Measurements from ENCODE around the gene LRRC63.

- TF ChIP-seq FOSL2 (IDR thresholded peaks at IDR 0.05; ENCODE audit: borderline replicate concordance, low read depth) (no peak), SMC3 (IDR thresholded peaks at IDR 0.05; ENCODE audit: low read depth, low read length) (no peak), EP300 (IDR thresholded peaks at IDR 0.05; ENCODE audit: borderline replicate concordance in 1 of 2, low read depth in 1 of 2, low read length in 1 of 2) (no peak), POLR2AphosphoS5 (IDR thresholded peaks at IDR 0.05; ENCODE audit: low read depth, low read length) (no peak), JUND (IDR thresholded peaks at IDR 0.05) (no peak)
- TF ChIP-seq, protein P1, sequence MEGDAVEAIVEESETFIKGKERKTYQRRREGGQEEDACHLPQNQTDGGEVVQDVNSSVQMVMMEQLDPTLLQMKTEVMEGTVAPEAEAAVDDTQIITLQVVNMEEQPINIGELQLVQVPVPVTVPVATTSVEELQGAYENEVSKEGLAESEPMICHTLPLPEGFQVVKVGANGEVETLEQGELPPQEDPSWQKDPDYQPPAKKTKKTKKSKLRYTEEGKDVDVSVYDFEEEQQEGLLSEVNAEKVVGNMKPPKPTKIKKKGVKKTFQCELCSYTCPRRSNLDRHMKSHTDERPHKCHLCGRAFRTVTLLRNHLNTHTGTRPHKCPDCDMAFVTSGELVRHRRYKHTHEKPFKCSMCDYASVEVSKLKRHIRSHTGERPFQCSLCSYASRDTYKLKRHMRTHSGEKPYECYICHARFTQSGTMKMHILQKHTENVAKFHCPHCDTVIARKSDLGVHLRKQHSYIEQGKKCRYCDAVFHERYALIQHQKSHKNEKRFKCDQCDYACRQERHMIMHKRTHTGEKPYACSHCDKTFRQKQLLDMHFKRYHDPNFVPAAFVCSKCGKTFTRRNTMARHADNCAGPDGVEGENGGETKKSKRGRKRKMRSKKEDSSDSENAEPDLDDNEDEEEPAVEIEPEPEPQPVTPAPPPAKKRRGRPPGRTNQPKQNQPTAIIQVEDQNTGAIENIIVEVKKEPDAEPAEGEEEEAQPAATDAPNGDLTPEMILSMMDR (IDR thresholded peaks at IDR 0.05), result no peak
- TF ChIP-seq, protein P2, sequence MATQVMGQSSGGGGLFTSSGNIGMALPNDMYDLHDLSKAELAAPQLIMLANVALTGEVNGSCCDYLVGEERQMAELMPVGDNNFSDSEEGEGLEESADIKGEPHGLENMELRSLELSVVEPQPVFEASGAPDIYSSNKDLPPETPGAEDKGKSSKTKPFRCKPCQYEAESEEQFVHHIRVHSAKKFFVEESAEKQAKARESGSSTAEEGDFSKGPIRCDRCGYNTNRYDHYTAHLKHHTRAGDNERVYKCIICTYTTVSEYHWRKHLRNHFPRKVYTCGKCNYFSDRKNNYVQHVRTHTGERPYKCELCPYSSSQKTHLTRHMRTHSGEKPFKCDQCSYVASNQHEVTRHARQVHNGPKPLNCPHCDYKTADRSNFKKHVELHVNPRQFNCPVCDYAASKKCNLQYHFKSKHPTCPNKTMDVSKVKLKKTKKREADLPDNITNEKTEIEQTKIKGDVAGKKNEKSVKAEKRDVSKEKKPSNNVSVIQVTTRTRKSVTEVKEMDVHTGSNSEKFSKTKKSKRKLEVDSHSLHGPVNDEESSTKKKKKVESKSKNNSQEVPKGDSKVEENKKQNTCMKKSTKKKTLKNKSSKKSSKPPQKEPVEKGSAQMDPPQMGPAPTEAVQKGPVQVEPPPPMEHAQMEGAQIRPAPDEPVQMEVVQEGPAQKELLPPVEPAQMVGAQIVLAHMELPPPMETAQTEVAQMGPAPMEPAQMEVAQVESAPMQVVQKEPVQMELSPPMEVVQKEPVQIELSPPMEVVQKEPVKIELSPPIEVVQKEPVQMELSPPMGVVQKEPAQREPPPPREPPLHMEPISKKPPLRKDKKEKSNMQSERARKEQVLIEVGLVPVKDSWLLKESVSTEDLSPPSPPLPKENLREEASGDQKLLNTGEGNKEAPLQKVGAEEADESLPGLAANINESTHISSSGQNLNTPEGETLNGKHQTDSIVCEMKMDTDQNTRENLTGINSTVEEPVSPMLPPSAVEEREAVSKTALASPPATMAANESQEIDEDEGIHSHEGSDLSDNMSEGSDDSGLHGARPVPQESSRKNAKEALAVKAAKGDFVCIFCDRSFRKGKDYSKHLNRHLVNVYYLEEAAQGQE (IDR thresholded peaks at IDR 0.05; ENCODE audit: low read depth, low read length), result no peak
These were observed 101.9 kb downstream of the LRRC63 start for GRCh38 chr13:46313432-46314257.
